BJ (cell line): ENCODE results near the gene KLHL29. TPM values are rescaled to one million over a fixed set of nuclear protein-coding genes. Genes with fewer than 3 reads are reported as not detected.

ENCODE experiments used
- CTCF ChIA-PET: fragments of 350-600 bp; formaldehyde crosslinking; extraction: SDS; loops from one replicate; lab custom pipeline; 2021; ENCODE audit warnings: antibody characterized with exemption, inconsistent platforms; lab: Yijun Ruan, JAX
- POLR2A ChIA-PET: fragments of 300-600 bp; sonication (Branson Sonifier 250); formaldehyde crosslinking; extraction: SDS; loops from one replicate; lab custom pipeline; 2021; ENCODE audit warnings: antibody characterized with exemption; lab: Charles Lee
- DNase-seq: peaks from one replicate; pipeline ENCODE4 v3.0.0-alpha.2; 2011; ENCODE audit warnings: low read depth
- H3K27me3 ChIP-seq: 2 replicates; pipeline ENCODE4 v1.6.0; 2011; ENCODE audit warnings: low read length; ENCODE audit not compliant: control insufficient read depth, insufficient read depth
- H3K36me3 ChIP-seq: 2 replicates; pipeline ENCODE4 v1.5.1; 2011; ENCODE audit warnings: low read length; ENCODE audit not compliant: control insufficient read depth, insufficient read depth
- H3K4me3 ChIP-seq: 2 replicates; pipeline ENCODE4 v1.5.1; 2011; ENCODE audit warnings: low read depth, mild to moderate bottlenecking, control low read depth, low read length
- CTCF ChIP-seq: IDR thresholded peaks from 2 replicates; pipeline ENCODE4 v1.5.1; 2011; ENCODE audit warnings: low read depth, mild to moderate bottlenecking, control low read depth, inconsistent platforms, low read length, moderate library complexity; ENCODE audit not compliant: insufficient read depth
- polyA plus RNA-seq: library from polyadenylated mRNA; depleted of rRNA; stranded (reverse); fragments of >200 nt; gene quantifications from 2 replicates; pipeline ENCODE4 v1.2.3, GENCODE V29; 2011

Gene KLHL29
- polyA plus RNA-seq, 1 experiment: 10.0 TPM

- no peak for DNase-seq
- TF ChIP-seq CTCF: no peak
- ChIA-PET POLR2A (no interaction called here), CTCF (no interaction called here)
- H3K36me3 ChIP-seq: peaks cover 3% of the 10 kb centered on the region; the same call in 1 of the 2 replicates
- no peaks in the 10 kb centered on the region for H3K27me3 ChIP-seq
- no peak overlapping the region for H3K4me3 ChIP-seq
Observed at GRCh38 chr2:23630961-23631360, 246.0 kb downstream of the KLHL29 start.

GRCh38 chr2:23631389-23631788 is 246.4 kb downstream of the KLHL29 start:
- Histone ChIP-seq H3K27me3 (no peaks in the 10 kb centered on the region), H3K36me3 (peaks cover 3% of the 10 kb centered on the region; the same call in 1 of the 2 replicates), H3K4me3 (no peak overlapping the region)
- DNase-seq: no peak
- CTCF ChIA-PET: no interaction called here
- TF ChIP-seq CTCF: no peak
- POLR2A ChIA-PET: no interaction called here

GRCh38 chr2:23632386-23632785 is 247.4 kb downstream of the KLHL29 start:
- no peak for TF ChIP-seq CTCF
- peaks cover 1% of the 10 kb centered on the region; the same call in 1 of the 2 replicates for H3K36me3 ChIP-seq
- no peak for DNase-seq
- no peaks in the 10 kb centered on the region for H3K27me3 ChIP-seq
- no peak overlapping the region for H3K4me3 ChIP-seq
- ChIA-PET CTCF (interaction anchor here (1.5 to 1.8 kb wide), 2 partner anchors 8 to 15 kb away, joined by 4 to 5 read pairs; no protein-coding TSS in a partner anchor), POLR2A (no interaction called here)

- POLR2A ChIA-PET: no interaction called here
- CTCF ChIA-PET: interaction anchor here (1.5 to 1.8 kb wide), 2 partner anchors 9 to 15 kb away, joined by 4 to 5 read pairs; no protein-coding TSS in a partner anchor
- Histone ChIP-seq H3K27me3 (no peaks in the 10 kb centered on the region), H3K4me3 (no peak overlapping the region), H3K36me3 (peaks cover 1% of the 10 kb centered on the region; the same call in 1 of the 2 replicates)
- DNase-seq: no peak
- TF ChIP-seq CTCF: no peak
Observed at GRCh38 chr2:23632831-23633395, 247.9 kb downstream of the KLHL29 start.

GRCh38 chr2:23633966-23634365 is 249.0 kb downstream of the KLHL29 start:
- ChIA-PET CTCF (interaction anchor here (1.6 kb wide), 1 partner anchor 9 kb away, joined by 4 read pairs; no protein-coding TSS in a partner anchor), POLR2A (no interaction called here)
- DNase-seq: no peak
- H3K36me3 ChIP-seq: peaks cover 1% of the 10 kb centered on the region; the same call in 1 of the 2 replicates
- no peaks in the 10 kb centered on the region for H3K27me3 ChIP-seq
- no peak for TF ChIP-seq CTCF
- no peak overlapping the region for H3K4me3 ChIP-seq
